ENCODE data around the gene CDH12.

Gene CDH12

DNA sequence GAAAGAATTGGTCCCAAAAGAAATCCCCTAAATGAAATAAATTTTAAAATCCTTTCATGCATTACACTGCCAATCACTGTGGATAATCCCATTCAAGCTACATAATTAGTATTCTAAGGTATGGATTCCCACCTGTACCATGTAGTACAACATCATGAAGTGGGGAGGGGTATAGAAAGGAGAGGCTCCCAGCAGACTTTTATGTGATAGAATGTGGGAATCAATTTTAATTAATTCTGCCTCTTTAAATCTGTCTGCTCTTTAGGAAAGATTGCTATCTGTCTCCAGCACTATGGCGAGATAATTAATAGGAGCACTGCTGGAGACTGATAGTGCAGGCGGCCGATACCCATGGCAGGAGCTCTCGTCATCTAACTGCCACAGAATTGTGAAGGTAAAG, 95.4 kb downstream of the CDH12 start:
- H3K4me1 ChIP-seq (ENCODE audit: control insufficient read depth in 1 of 2, insufficient read depth in 2 of 2, low read length in 2 of 2): no peaks in the 10 kb centered on the region
- no peak overlapping the region for H2AK5ac ChIP-seq (ENCODE audit: low read length)
- no peaks in the 10 kb centered on the region for H3K27me3 ChIP-seq (ENCODE audit: insufficient read depth, low read length)
- H4K12ac ChIP-seq (ENCODE audit: low read depth, low read length): no peak overlapping the region
- no peak overlapping the region for H4K8ac ChIP-seq (ENCODE audit: low read depth, low read length)
- no peak overlapping the region for H3K23ac ChIP-seq (ENCODE audit: low read length)
- H2BK120ac ChIP-seq (ENCODE audit: insufficient read depth, low read length, poor library complexity): no peak overlapping the region
- H4K91ac ChIP-seq (ENCODE audit: low read depth, low read length): no peak overlapping the region
- no peak for DNase-seq
- H3K79me1 ChIP-seq (ENCODE audit: low read length): no peaks in the 10 kb centered on the region
- H3K4ac ChIP-seq (ENCODE audit: low read depth, low read length): no peak overlapping the region
- no peak overlapping the region for H2BK12ac ChIP-seq (ENCODE audit: low read length)
- no peak overlapping the region for H3K4me2 ChIP-seq (ENCODE audit: low read length)
- WGBS (ENCODE audit: extremely low coverage, insufficient coverage, insufficient read length): no CpG with 5 or more reads among the region's 4 CpGs
- no peak overlapping the region for H3K27ac ChIP-seq (ENCODE audit: low read depth, low read length)
- H3K4me3 ChIP-seq (ENCODE audit: low read depth, low read length): no peak overlapping the region
- no peaks in the 10 kb centered on the region for H3K36me3 ChIP-seq (ENCODE audit: control insufficient read depth in 1 of 2, insufficient read depth in 2 of 2, low read length in 2 of 2)
- H3K14ac ChIP-seq (ENCODE audit: low read length): no peak overlapping the region
- no peak overlapping the region for H2AFZ ChIP-seq (ENCODE audit: insufficient read depth, low read length, poor library complexity)
- no peaks in the 10 kb centered on the region for H3K79me2 ChIP-seq (ENCODE audit: control insufficient read depth, insufficient read depth, low read length, poor library complexity)
- no peak overlapping the region for H3K9ac ChIP-seq (ENCODE audit: low read length)
- H3K9me3 ChIP-seq (ENCODE audit: insufficient read depth, low read depth, low read length): no peaks in the 10 kb centered on the region
- H3K18ac ChIP-seq (ENCODE audit: low read length): no peak overlapping the region
- no peak overlapping the region for H2BK5ac ChIP-seq (ENCODE audit: low read depth, low read length, poor library complexity)

DNA sequence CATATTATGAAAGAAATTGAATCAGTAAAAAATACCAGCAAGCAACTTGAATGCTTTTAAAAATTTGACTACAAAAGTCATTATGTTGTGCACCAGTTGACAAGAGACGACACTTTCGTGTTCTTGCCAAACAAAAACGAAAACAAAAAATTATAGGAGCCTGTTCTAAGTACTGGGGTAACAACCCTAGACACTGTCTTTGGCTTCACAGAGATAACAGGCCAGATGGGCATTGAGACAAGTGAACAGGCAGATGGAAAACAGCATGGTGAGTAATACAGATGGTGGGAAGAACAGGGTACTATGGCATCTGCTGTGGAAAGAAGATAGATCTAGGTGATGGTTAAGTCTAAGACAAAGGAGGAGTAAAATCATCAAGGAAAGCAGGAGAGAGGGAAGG, 99.0 kb downstream of the CDH12 start:
- no peak overlapping the region for H3K27ac ChIP-seq (ENCODE audit: low read depth, low read length)
- WGBS (ENCODE audit: extremely low coverage, insufficient coverage, insufficient read length): no CpG with 5 or more reads among the region's 3 CpGs

DNA sequence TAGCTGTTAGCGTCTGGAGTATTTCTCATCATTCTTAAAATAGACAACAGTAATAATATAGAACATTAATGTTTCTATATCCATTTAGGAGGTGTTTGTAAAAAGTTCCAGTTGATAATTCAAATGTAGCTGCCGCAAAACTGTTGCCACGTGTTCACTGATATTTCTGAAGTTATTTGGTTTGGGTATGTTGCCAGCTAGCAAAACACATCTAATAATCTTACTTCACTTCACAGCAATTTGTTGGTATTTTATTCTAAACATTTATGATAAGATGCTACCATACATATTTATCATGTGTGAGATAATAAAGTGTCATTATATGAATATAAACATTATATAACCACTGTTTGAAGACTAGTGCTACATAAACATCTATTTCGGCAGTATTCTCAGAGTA, 101.6 kb downstream of the CDH12 start:
- Histone ChIP-seq H2AFZ (ENCODE audit: insufficient read depth, low read length, poor library complexity) (no peak overlapping the region), H3K9ac (ENCODE audit: low read length) (no peak overlapping the region), H3K4me1 (ENCODE audit: control insufficient read depth in 1 of 2, insufficient read depth in 2 of 2, low read length in 2 of 2) (no peaks in the 10 kb centered on the region), H2AK5ac (ENCODE audit: low read length) (no peak overlapping the region), H4K91ac (ENCODE audit: low read depth, low read length) (no peak overlapping the region), H3K4me3 (ENCODE audit: low read depth, low read length) (no peak overlapping the region), H2BK12ac (ENCODE audit: low read length) (no peak overlapping the region), H3K79me2 (ENCODE audit: control insufficient read depth, insufficient read depth, low read length, poor library complexity) (no peaks in the 10 kb centered on the region), H3K79me1 (ENCODE audit: low read length) (no peaks in the 10 kb centered on the region), H4K8ac (ENCODE audit: low read depth, low read length) (no peak overlapping the region), H2BK5ac (ENCODE audit: low read depth, low read length, poor library complexity) (no peak overlapping the region), H3K36me3 (ENCODE audit: control insufficient read depth in 1 of 2, insufficient read depth in 2 of 2, low read length in 2 of 2) (no peaks in the 10 kb centered on the region), H3K4ac (ENCODE audit: low read depth, low read length) (no peak overlapping the region), H3K4me2 (ENCODE audit: low read length) (no peak overlapping the region), H4K12ac (ENCODE audit: low read depth, low read length) (no peak overlapping the region), H3K27ac (ENCODE audit: low read depth, low read length) (no peak overlapping the region), H3K27me3 (ENCODE audit: insufficient read depth, low read length) (no peaks in the 10 kb centered on the region), H3K9me3 (ENCODE audit: insufficient read depth, low read depth, low read length) (no peaks in the 10 kb centered on the region), H2BK120ac (ENCODE audit: insufficient read depth, low read length, poor library complexity) (no peak overlapping the region), H3K23ac (ENCODE audit: low read length) (no peak overlapping the region), H3K18ac (ENCODE audit: low read length) (no peak overlapping the region), H3K14ac (ENCODE audit: low read length) (no peak overlapping the region)
- no CpG with 5 or more reads among the region's 4 CpGs for WGBS (ENCODE audit: extremely low coverage, insufficient coverage, insufficient read length)
- DNase-seq: no peak

More for the DNA sequence above, 99.0 kb downstream of the CDH12 start:
- Histone ChIP-seq H3K27me3 (ENCODE audit: insufficient read depth, low read length) (no peaks in the 10 kb centered on the region), H2BK12ac (ENCODE audit: low read length) (no peak overlapping the region), H3K14ac (ENCODE audit: low read length) (no peak overlapping the region), H3K79me2 (ENCODE audit: control insufficient read depth, insufficient read depth, low read length, poor library complexity) (no peaks in the 10 kb centered on the region), H3K79me1 (ENCODE audit: low read length) (no peaks in the 10 kb centered on the region), H3K18ac (ENCODE audit: low read length) (no peak overlapping the region), H3K4me1 (ENCODE audit: control insufficient read depth in 1 of 2, insufficient read depth in 2 of 2, low read length in 2 of 2) (no peaks in the 10 kb centered on the region), H3K4me3 (ENCODE audit: low read depth, low read length) (no peak overlapping the region), H3K4me2 (ENCODE audit: low read length) (no peak overlapping the region), H3K9ac (ENCODE audit: low read length) (no peak overlapping the region), H4K12ac (ENCODE audit: low read depth, low read length) (no peak overlapping the region), H3K36me3 (ENCODE audit: control insufficient read depth in 1 of 2, insufficient read depth in 2 of 2, low read length in 2 of 2) (no peaks in the 10 kb centered on the region), H2AFZ (ENCODE audit: insufficient read depth, low read length, poor library complexity) (no peak overlapping the region), H3K9me3 (ENCODE audit: insufficient read depth, low read depth, low read length) (no peaks in the 10 kb centered on the region), H2BK5ac (ENCODE audit: low read depth, low read length, poor library complexity) (no peak overlapping the region), H3K4ac (ENCODE audit: low read depth, low read length) (no peak overlapping the region), H4K91ac (ENCODE audit: low read depth, low read length) (no peak overlapping the region), H2AK5ac (ENCODE audit: low read length) (no peak overlapping the region), H4K8ac (ENCODE audit: low read depth, low read length) (no peak overlapping the region), H2BK120ac (ENCODE audit: insufficient read depth, low read length, poor library complexity) (no peak overlapping the region), H3K23ac (ENCODE audit: low read length) (no peak overlapping the region)
- no peak for DNase-seq

DNA sequence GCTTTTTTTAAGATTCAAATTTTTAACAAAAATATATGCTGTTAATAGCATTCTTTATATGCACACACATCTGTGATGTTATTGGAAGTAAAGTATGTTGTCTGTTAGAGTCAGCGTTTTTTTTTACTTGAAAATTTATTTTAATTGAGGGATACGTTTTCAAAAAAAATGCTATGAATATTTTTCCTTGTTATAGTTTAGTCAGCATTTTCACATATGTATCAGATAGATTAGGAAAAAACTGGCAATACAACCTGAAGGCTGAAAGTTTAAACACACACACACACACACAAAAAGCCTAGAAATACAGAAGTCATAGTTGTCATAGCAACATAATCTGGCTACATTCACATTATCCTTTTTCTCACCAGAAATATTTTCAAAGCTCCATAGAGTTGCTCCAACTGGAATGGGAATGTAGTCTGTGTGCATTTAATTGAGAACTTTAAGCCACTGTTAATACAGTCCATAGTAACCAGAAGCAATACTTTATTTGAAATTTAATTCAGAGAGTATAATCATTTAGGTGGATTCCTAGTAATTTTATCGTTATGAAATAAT, 116.6 kb downstream of the CDH12 start:
- H3K4me1 ChIP-seq (ENCODE audit: control insufficient read depth in 1 of 2, insufficient read depth in 2 of 2, low read length in 2 of 2): no peaks in the 10 kb centered on the region
- no peak overlapping the region for H2BK120ac ChIP-seq (ENCODE audit: insufficient read depth, low read length, poor library complexity)
- no peak overlapping the region for H3K4ac ChIP-seq (ENCODE audit: low read depth, low read length)
- H3K4me3 ChIP-seq (ENCODE audit: low read depth, low read length): no peak overlapping the region
- H4K91ac ChIP-seq (ENCODE audit: low read depth, low read length): no peak overlapping the region
- H3K4me2 ChIP-seq (ENCODE audit: low read length): no peak overlapping the region
- H3K27me3 ChIP-seq (ENCODE audit: insufficient read depth, low read length): no peaks in the 10 kb centered on the region
- H3K36me3 ChIP-seq (ENCODE audit: control insufficient read depth in 1 of 2, insufficient read depth in 2 of 2, low read length in 2 of 2): no peaks in the 10 kb centered on the region
- H4K8ac ChIP-seq (ENCODE audit: low read depth, low read length): no peak overlapping the region
- no peak overlapping the region for H3K14ac ChIP-seq (ENCODE audit: low read length)
- no peak for DNase-seq
- no peaks in the 10 kb centered on the region for H3K9me3 ChIP-seq (ENCODE audit: insufficient read depth, low read depth, low read length)
- H3K18ac ChIP-seq (ENCODE audit: low read length): no peak overlapping the region
- H2AK5ac ChIP-seq (ENCODE audit: low read length): no peak overlapping the region
- H3K23ac ChIP-seq (ENCODE audit: low read length): no peak overlapping the region
- H2BK5ac ChIP-seq (ENCODE audit: low read depth, low read length, poor library complexity): no peak overlapping the region
- no CpG with 5 or more reads among the region's 3 CpGs for WGBS (ENCODE audit: extremely low coverage, insufficient coverage, insufficient read length)
- no peak overlapping the region for H2BK12ac ChIP-seq (ENCODE audit: low read length)
- H3K79me2 ChIP-seq (ENCODE audit: control insufficient read depth, insufficient read depth, low read length, poor library complexity): no peaks in the 10 kb centered on the region
- H3K9ac ChIP-seq (ENCODE audit: low read length): no peak overlapping the region
- no peak overlapping the region for H3K27ac ChIP-seq (ENCODE audit: low read depth, low read length)
- no peaks in the 10 kb centered on the region for H3K79me1 ChIP-seq (ENCODE audit: low read length)
- no peak overlapping the region for H4K12ac ChIP-seq (ENCODE audit: low read depth, low read length)
- H2AFZ ChIP-seq (ENCODE audit: insufficient read depth, low read length, poor library complexity): no peak overlapping the region

Data from trophoblast cell (in vitro differentiated cells and primary cell).